Urinary bladder (tissue), 4 donors: ENCODE measurements around the gene C2orf92. TPM values are rescaled to one million over a fixed set of nuclear protein-coding genes. Genes with fewer than 3 reads are reported as not detected.
A peak's percentile ranks its signal among the peaks of the same experiment; 100 is the strongest.
"Not testable (repeated sequence)": the region's sequence is repeated elsewhere in the genome, so short reads cannot be mapped to it uniquely, and the experiment has no call there.

Experiments
- DNase-seq: peaks from one replicate; pipeline ENCODE4 v3.0.0-alpha.2; 2015; ENCODE audit errors: extremely low spot score
- H3K27ac ChIP-seq: one replicate; pipeline ENCODE4 v1.5.1; 2013; ENCODE audit warnings: low read depth, mild to moderate bottlenecking, moderate library complexity
- H3K36me3 ChIP-seq: one replicate; pipeline ENCODE4 v1.6.1; 2013; ENCODE audit warnings: mild to moderate bottlenecking, moderate library complexity; ENCODE audit not compliant: insufficient read depth
- H3K4me1 ChIP-seq: one replicate; pipeline ENCODE4 v1.6.1; 2013; ENCODE audit warnings: mild to moderate bottlenecking, moderate library complexity; ENCODE audit not compliant: insufficient read depth
- H3K4me3 ChIP-seq: one replicate; pipeline ENCODE4 v1.5.1; 2013; ENCODE audit warnings: low read depth, low read length
- WGBS: extraction: QIAGEN DNeasy Blood & Tissue Kit; methylation state at CpG from one replicate; pipeline ENCODE4 v1.1.7; 2013; 5-methylcytosine and 5-hydroxymethylcytosine counted together
- polyA plus RNA-seq: library from polyadenylated mRNA; stranded (reverse); fragments of 200-250 nt; gene quantifications from one replicate; pipeline ENCODE4 v1.2.3, GENCODE V29; 2013
- total RNA-seq: library from RNA; depleted of rRNA; stranded (reverse); fragments of >200 nt; gene quantifications from one replicate; pipeline ENCODE4 v1.2.3, GENCODE V29; 2014
- donor health status: healthy with polysubstance abuse.
- donor health status: healthy.

C2orf92 gene
- total and polyA plus RNA-seq, 2 donors = 1.7 to 11.2 TPM

DNA sequence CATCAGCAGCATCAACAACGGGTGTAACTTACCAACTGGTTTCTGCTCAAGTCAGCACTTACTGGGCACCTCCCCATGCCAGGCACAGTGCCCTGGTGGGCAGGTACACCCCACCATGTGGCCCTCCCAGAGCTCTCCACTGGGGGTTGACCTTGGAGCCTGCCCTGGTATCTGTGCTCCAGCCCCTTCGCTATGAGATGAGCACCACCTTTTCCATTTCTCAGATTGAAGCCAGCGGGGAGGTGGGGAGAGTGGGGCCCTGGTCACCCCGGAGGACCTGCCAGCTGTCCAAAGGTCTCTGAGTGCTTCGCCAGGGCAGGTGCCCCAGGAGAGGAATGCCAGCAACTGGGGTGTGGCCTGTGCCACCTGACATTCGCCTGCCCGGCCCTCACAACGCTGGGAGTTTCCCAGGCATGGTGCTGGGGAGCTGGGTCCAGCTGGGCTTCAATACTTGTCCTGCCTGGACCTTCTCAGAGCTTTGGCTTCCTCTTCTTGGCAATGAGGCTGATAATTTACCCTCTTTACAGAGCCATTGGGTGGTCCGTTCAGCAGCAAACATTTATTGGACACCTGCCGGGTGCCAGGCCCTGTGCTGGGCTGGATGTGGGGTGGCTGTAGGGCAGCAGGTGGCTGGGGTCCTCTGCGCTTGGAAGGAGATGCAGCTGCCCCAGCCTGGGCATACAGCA is 38.0 kb downstream of the C2orf92 start:
- no peak for DNase-seq
- WGBS = 84% methylated on average over 11 of the region's 11 CpGs

DNA sequence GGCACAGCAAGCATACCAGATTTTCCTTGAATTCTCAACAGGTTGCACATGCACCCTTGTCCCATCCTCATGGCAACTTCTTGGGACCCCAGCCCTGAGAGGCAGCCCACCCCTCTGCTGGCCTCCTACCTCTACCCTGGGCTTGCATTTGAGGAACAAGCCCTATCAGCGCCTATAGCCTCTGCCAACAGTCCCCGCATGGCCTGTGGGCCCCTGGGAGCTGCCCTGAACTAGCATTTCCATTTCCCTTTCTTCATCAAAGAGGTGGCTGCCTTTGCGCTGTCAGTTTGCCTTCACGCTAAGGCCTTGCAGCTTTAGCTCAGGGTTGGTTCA is 38.5 kb downstream of the C2orf92 start:
- 79% methylated on average over 4 of the region's 4 CpGs for WGBS
- Histone ChIP-seq H3K36me3 (no peaks in the 10 kb centered on the region), H3K4me3 (no peak overlapping the region), H3K27ac (no peak overlapping the region), H3K4me1 (no peaks in the 10 kb centered on the region)
- no peak for DNase-seq

More for the DNA sequence above, 38.0 kb downstream of the C2orf92 start:
- no peaks in the 10 kb centered on the region for H3K36me3 ChIP-seq
- H3K4me3 ChIP-seq = no peak overlapping the region
- H3K4me1 ChIP-seq = no peaks in the 10 kb centered on the region
- no peak overlapping the region for H3K27ac ChIP-seq

DNA sequence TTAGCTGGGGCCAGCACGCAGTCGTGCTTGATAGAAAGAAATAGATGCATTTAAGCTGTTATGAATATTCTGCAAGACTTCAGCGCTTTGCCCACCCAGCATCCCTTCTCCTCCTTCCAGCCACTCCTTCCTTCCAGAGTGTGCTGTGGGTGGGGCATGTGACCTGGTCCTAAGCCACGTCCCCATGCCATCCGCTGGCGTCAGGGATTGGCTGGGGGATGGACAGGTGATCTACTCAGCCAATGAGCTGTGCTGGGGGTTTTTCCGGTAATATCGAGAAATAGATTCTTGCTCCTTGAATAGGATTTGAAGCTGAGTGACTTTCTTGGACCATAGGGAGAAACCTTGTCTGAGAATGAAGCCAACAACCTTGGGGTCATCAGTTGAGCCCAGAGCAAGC is 39.1 kb downstream of the C2orf92 start:
- WGBS = 88% methylated on average over 8 of the region's 8 CpGs
- no peak overlapping the region for H3K4me3 ChIP-seq
- H3K27ac ChIP-seq = no peak overlapping the region
- DNase-seq = no peak
- no peaks in the 10 kb centered on the region for H3K36me3 ChIP-seq
- no peaks in the 10 kb centered on the region for H3K4me1 ChIP-seq

DNA sequence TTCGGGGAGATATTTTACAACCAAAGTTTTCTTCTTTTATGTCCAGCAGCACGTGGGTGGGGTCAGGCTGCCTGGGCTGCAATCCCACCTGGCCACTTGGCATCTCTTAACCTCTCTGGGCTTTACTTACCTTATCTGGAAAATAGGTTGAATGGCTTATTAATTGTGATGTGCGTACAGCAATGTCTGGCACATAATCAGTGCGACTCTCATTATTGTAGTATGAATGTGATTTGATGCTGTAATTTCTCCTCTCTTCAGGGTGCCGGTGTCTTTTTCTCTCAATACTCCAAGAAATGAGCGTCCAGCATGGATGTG is 41.8 kb downstream of the C2orf92 start:
- 75% methylated on average over 6 of the region's 6 CpGs for WGBS
- Histone ChIP-seq H3K4me1 (no peaks in the 10 kb centered on the region), H3K4me3 (no peak overlapping the region), H3K36me3 (no peaks in the 10 kb centered on the region), H3K27ac (no peak overlapping the region)
- DNase-seq = no peak

DNA sequence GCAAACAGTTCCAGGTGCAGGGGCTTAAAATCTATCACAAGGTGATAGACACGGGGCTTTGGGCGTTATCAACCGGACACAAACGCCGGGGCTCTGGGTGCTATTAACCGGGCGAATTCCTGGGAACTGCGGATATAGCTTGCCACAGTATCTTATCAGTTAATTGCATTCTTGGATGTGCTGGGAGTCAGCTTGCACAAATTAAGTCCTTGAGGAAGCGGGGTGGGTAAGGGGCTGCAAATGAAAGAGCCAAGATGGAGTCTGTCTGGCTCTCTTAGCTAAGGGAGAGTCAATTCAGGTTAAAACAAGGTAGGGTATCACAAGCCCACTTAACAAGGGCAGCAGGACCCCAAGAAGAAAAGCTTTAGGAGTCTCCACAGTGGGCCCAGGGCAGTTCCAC is 42.7 kb downstream of the C2orf92 start:
- not testable (repeated sequence) for H3K4me3 ChIP-seq, H3K36me3 ChIP-seq, H3K27ac ChIP-seq, DNase-seq, H3K4me1 ChIP-seq
- 62% methylated on average over 9 of the region's 9 CpGs for WGBS

DNA sequence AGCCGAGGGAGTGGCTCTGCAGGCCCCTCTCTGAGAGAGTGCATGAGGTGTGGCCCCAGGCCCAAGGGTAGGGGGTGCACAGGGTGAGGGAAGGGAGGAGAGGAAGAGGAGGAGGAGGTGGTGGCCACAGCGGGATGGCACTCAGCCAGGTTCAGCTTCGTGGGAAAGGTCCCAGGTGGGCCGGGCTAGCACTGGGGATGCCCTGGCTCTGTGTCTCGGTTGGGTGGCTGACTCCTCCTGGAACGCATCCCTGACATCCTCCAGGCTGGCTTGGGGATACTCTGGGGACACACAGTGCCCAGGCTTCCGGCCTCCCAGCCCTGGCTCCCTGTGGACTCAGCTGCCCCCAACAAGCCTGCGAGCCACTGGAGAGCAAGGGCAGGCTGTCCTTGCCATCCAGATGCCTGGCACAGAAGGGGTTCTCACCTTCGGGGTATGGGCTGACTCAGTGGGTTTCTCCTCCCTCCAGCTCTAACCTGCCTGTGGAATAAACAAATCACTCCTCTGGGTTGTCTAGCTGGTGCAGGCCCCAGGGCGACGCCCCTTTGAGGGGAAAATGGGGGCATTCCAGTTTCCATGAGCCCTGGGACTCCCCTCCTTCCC is 43.3 kb downstream of the C2orf92 start:
- no peak overlapping the region for H3K4me3 ChIP-seq
- H3K36me3 ChIP-seq = no peaks in the 10 kb centered on the region
- 75% methylated on average over 11 of the region's 11 CpGs for WGBS
- no peak overlapping the region for H3K27ac ChIP-seq
- no peaks in the 10 kb centered on the region for H3K4me1 ChIP-seq
- DNase-seq = no peak

DNA sequence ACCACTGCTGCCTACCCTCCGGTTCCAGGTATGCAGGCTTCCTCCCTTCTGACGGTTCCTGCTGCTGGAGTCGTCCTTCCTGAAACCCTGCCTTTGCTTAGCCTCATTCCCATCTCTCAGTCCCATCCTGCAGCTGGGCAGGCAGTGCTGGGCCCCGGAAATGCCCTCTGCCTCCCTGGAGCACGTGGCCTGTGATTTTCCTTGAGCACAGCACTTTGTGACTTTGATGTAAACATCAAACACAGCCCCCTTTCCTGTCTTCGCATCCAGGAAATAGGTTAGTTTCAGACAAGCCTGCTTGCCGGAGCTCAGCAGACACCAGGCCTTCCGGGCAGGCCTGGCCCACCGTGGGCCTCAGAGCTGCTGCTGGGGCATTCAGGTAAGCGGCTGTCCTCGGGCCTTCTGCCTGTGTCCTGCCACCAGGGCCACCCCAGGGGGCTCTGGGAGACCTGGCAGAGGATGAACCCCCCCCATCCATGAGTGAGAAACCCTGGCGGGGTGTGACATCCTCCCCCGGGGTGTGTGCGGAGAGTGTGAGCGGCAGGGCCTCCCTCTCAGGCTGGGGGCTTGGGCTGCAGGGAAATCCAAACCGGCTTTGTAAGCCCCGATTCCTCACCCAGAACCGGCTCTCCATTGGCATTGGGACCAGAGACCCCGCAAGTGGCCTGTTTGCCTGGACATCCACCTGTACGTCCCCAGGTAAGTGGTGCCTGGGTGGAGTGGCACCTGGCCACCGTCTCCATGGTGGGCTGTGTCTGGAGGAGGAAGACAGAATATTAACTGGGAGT is 44.0 kb downstream of the C2orf92 start, which contains the start of gene ZAP70:
Gene ZAP70 (plus strand): TSS at position 281 of the 788 bp plus-strand sequence. CDS start 10,461 bp downstream, outside the sequence.
- Histone ChIP-seq H3K27ac (no peak within 1 kb of the TSS), H3K4me1 (no peaks in the 10 kb centered on the region), H3K4me3 (peak within 1 kb of the TSS; percentile 7), H3K36me3 (no peaks in the 10 kb centered on the region)
- DNase-seq = no peak
- 81% methylated on average over 21 of the region's 21 CpGs for WGBS

DNA sequence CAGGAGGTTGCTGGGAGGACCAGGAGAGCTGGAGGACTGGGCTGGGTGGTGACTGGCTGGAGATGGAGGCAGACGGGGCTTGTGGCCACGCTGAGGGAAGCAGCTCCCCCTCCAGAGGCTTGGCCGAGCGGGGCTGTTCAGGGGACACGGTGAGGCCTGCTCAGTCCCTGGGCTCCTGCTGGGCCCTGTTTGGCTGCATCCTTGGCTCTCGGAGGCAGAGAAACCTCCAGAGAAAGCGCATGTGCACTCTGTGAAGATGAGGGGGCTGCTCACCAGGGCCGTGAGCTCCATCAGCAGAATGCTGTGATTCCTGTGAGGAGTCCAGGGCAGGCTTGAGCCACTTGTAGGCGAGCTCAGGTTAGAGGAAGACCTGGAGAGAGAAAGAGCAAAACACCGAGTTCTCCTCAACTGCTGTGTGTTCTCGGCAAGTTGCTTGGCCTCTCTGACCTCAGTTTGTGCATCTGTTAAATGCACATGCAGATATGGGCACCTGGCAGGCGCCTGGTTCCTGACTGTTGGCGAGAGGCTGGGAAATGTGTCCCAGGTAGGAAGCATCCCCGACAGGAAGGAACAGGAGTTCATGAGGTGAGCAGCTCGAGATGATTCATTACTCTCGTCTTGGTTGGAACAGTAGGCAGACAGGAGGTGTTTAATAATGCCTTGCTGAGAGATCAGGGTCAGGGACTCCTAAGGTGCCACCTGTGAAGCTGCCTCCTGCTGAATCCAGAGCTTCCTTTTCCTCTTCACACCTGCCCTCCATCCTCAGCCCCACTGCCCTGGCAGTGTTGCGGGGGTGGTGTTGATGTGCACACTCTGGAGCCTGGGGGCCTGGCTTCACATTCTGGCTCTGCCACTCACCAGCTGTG is 44.8 kb downstream of the C2orf92 start:
- H3K36me3 ChIP-seq = no peaks in the 10 kb centered on the region
- 80% methylated on average over 17 of the region's 17 CpGs for WGBS
- DNase-seq = no peak
- no peaks in the 10 kb centered on the region for H3K4me1 ChIP-seq
- peak overlapping the region; percentile 7 for H3K4me3 ChIP-seq
- H3K27ac ChIP-seq = no peak overlapping the region

DNA sequence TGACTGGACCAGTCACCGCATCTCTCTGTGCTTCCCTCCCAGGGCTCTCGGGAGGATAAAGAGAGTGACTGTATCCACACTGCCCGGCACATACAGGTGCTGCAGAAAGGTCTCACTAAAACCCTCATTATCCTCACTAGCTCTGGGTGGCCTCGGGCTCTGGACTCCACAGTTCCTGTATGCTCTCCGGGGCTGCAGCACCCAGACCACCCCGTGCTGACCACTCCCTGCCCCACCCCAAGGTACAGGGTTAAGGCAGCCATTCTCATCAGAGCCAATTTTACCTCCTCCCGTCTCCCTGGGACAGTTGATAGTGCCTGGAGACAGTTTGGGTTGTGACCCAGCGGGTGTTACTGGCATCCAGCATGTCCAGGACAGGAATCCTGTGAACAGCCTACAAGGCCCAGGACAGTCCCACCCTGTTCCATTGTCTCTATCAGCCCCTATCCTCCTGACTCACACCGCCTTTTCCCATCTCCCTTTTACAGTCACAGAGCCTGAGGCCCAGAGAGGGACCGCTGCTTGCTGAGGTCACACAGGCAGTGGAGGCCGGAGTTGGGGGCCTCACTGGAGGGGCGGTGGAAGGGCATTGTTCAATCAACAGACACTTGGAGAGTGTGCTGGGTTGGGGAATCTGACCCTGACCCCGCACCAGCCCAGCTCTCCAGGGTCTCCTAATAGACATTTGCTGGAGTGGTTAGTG is 45.6 kb downstream of the C2orf92 start:
- Histone ChIP-seq H3K36me3 (no peaks in the 10 kb centered on the region), H3K4me3 (no peak overlapping the region), H3K4me1 (no peaks in the 10 kb centered on the region), H3K27ac (no peak overlapping the region)
- WGBS = 86% methylated on average over 13 of the region's 13 CpGs
- DNase-seq = no peak

DNA sequence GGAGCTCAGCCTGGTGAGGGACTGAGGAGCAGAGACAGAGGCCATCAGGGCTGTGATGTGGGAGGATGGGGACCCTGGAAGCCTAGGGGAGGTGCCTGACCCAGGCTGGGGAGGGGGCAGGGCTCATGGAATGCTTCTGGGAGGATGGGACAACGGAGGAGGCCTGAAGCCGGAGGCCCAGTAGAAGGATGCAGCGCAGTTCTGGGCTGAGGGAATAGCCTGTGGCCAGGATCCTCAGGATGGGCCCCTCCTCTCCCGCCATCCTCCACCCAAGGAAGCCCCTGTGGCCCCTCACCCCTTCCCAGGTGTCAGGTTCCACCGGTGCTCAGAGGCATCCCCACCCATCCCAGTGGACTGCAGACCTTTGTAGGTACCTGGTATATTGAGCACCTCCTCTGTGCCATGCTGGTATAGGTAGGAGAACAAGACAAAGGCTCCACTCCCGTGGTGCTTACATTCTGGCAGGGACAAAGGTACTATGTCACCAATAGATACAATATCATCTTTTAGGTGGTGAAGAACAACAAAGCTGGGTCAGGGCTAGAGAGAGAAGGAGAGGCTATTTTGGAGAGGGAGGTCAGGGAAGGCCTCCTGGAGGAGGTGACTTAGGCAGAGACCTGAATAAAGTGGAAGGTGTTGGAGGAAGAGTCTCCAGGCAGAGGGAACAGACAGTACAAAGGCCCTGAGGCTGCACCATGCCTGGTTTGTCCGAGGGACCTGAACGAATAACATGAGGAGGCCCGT is 46.6 kb downstream of the C2orf92 start:
- no peak overlapping the region for H3K4me3 ChIP-seq
- no peak for DNase-seq
- no peaks in the 10 kb centered on the region for H3K36me3 ChIP-seq
- H3K4me1 ChIP-seq = no peaks in the 10 kb centered on the region
- 86% methylated on average over 9 of the region's 9 CpGs for WGBS
- no peak overlapping the region for H3K27ac ChIP-seq

DNA sequence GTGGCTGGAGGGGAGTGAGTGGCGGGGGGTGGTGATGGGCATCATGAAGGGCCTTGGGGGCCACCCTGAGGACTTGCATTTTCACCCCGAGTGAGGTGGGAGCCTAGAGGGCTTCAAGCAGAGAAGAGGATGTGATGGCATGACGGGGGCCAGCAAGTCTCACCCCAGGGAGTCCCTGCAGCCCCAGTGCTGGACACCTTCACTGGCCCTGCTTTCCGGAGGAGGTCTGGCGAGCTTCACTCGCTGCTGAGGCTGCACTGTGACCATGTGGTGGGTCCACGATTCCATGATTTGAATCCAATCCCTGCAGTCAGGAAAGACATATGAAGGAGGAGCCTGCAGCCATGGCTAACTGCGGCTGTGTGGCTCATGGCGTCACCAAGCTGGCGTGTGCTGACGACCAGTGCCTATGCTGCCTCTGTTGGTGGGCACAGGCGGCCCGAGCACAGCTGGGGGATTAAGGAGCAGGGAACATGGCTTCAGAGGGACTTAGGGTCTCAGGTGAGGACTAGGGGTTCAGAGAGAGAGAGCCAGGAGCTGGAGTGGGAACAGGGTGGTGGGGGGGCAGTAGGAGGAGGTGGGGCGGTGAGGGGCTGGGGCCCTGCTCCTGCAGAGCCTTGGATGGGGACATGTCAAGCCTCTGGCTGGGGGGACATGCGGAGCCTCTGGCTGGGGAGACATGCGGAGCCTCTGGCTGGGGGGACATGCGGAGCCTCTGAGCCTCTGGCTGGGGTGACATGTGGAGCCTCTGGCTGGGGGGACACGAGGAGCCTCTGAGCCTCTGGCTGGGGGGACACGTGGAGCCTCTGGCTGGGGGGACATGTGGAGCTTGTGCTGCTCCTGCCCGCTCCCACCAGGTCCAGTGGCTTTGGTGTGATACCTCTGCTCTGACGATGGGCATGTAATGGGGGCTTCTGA is 47.4 kb downstream of the C2orf92 start:
- H3K27ac ChIP-seq = no peak overlapping the region
- no peak overlapping the region for H3K4me3 ChIP-seq
- DNase-seq = no peak
- H3K36me3 ChIP-seq = no peaks in the 10 kb centered on the region
- H3K4me1 ChIP-seq = no peaks in the 10 kb centered on the region
- WGBS = 82% methylated on average over 21 of the region's 21 CpGs

DNA sequence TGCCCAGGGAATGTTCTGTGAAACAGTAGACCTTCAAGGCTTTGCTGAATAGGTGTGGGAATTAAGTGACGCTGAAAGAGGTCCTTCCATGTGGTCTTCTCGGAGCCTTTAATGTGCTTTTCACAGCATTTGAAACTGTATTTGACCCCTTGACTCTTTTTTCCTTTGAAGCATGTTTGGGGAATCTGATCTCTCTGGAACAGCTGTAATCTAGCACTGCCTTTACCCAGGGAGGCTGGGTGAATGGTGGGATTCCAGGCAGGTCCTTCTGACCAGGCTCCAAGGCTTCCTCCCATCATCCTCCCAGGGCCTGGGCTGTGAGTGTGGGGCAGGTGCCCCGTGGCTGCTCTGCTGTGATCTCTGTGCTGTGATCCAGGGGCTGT is 48.1 kb downstream of the C2orf92 start:
- WGBS = 46% methylated on average over 3 of the region's 3 CpGs
- H3K27ac ChIP-seq = no peak overlapping the region
- no peak for DNase-seq
- H3K4me1 ChIP-seq = no peaks in the 10 kb centered on the region
- H3K4me3 ChIP-seq = no peak overlapping the region
- no peaks in the 10 kb centered on the region for H3K36me3 ChIP-seq
